Activated CD8-positive, alpha-beta memory T cell treated with anti-CD3 and anti-CD28 coated beads for 1 hour (primary cell): Measurements from ENCODE around the gene SAMD4A.
"Not testable (repeated sequence)": the region's sequence is repeated elsewhere in the genome, so short reads cannot be mapped to it uniquely, and the experiment has no call there.

Experiments used
- DNase-seq, 2 donors: peaks; one replicate each; pipeline ENCODE4 v3.0.0-alpha.2; 2020; ENCODE audit warnings: low read depth in 1 of 2; ENCODE audit errors: extremely low read depth in 1 of 2

SAMD4A gene

DNA sequence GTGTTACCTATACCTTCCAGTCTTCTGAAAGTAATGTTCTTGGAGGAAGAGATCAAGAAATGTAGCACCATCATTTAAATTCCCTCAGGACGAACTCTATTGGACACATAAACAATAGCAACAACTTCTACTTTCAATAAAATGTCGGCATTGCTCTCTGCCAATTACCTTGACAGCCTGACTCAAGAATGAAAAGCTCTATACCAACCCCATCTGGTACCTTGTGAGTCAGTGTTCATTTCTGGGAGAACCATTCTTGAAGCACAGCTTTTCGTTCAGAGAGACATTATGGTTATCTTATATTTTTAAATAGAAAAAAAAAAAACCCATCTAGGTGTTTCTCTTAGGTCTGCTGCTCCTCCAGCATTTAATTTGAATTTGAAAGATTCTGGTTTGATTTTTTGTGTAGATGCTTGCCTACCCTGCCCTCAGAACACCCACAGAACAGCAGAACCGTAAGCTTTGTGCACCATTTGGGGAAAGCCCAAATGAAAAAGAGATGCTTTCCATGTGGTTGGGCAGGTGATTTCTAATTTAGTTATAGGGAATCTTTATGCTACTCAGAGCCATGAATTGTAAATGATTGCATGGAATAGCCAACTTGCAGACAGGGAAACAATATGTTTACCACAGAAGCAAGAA lies 156.0 kb downstream of the SAMD4A start:
- no peak for DNase-seq

- no peak for DNase-seq
Measured at GRCh38 chr14:54724123-54724522, 157.2 kb downstream of the SAMD4A start.

- DNase-seq = no peak
Measured at GRCh38 chr14:54724676-54725325, 157.9 kb downstream of the SAMD4A start.

GRCh38 chr14:54725998-54726397 lies 159.1 kb downstream of the SAMD4A start:
- no peak for DNase-seq

- DNase-seq = no peak
Measured at GRCh38 chr14:54727929-54728328, 161.0 kb downstream of the SAMD4A start.

GRCh38 chr14:54728700-54729527 lies 162.0 kb downstream of the SAMD4A start:
- DNase-seq = no peak

- no peak for DNase-seq
Measured at GRCh38 chr14:54730156-54730961, 163.4 kb downstream of the SAMD4A start.

DNA sequence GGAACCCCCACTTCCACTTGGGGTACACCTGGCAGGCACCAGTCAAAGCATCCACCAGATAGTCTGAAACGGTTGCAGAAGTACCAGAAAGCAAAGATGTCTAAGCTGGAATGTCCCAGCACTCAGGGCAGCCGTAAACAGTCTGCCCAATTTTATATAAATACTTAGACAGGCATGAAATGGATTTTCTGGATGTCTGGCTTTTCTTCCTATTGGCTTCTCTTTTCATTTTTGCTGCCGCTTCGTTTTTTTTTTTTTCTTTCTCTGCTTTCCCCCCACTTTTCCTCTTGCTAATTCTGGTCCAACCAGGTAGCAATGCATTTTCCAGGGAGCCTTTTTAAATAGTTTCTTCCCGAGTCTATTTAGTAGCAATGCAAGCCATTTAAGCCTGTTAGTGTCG lies 168.0 kb downstream of the SAMD4A start:
- no peak for DNase-seq

DNA sequence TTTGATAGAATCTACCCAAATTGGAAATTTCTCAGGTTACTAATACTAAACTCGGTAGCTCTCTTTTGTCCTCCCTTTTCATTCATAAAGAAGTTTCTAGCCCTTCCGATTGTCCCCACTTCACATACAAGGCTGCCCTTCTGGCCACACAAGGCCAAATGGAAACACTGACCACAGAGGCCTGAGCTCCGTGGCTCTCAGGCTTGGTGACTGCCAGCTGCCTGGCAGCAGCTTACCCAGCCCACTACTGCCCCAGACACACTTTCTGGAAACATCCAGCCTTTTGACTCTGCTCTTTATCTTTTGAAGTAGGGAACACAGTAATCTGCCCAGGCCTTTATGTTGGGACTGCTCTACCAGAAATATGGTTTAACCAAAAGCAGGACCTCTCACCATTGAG lies 168.5 kb downstream of the SAMD4A start:
- DNase-seq = no peak

DNA sequence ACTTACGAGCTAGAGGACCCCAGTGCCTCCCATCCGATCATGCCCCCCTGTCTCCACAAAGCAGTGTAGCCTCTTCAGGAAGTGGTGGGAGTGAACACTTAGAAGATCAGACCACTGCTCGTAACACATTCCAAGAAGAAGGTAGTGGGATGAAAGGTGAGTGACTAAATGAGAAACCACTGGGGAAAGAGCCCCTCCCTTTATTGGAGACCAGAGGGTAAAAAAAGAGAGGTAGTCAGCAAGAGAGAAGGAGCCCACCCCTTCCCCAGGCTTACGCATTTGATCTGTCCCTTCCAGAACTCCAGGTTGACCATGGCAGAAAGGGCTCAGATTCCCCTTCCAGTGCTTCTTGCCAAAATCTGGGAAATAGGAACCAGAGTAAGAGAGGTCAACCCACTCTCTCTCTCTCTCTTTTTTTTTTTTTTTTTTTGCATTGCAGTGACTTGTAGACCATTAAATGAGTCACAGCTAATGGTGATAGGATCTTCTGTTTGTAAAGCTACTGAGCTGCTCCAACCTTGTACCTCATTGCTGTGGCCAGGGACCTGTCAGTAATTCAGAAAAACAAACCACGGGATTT lies 170.3 kb downstream of the SAMD4A start:
- DNase-seq = no peak

DNA sequence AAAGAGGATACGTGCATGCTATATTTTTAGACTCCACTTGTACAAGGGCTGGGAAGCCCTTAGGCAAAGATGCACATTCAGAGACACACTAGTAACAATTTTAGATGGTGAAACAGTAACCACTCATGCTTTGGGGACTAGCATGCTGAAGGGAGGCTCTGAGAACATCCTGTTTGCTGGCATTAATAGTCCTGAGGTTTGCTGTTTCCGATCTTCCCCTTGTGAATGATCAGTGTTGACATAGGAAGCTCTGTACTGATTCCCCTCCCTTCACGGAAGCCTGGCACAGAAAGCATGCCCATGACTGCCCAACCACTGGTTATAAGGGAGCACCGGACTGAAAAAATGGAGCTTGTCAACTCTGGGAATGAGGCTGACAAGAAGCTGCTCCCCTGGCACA lies 171.1 kb downstream of the SAMD4A start:
- no peak for DNase-seq

DNA sequence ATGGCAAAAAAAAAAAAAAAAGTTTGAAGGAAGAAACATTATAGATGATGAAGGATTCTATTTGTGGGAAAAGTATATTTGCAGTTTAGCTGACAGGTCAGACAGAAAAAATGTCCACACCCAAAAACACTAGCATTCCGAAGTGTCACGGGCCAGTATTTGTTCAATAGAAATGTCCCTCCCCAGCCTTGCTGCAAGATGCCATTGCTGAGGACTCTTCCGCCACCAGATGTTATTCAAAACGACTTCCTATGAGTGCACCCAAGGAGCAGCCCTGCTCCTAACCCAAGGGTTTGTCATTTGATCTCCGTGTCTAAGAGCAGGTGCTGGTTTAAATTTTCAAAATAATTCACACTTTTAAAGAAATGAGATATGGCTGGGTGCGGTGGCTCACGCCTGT lies 172.6 kb downstream of the SAMD4A start:
- no peak for DNase-seq

DNA sequence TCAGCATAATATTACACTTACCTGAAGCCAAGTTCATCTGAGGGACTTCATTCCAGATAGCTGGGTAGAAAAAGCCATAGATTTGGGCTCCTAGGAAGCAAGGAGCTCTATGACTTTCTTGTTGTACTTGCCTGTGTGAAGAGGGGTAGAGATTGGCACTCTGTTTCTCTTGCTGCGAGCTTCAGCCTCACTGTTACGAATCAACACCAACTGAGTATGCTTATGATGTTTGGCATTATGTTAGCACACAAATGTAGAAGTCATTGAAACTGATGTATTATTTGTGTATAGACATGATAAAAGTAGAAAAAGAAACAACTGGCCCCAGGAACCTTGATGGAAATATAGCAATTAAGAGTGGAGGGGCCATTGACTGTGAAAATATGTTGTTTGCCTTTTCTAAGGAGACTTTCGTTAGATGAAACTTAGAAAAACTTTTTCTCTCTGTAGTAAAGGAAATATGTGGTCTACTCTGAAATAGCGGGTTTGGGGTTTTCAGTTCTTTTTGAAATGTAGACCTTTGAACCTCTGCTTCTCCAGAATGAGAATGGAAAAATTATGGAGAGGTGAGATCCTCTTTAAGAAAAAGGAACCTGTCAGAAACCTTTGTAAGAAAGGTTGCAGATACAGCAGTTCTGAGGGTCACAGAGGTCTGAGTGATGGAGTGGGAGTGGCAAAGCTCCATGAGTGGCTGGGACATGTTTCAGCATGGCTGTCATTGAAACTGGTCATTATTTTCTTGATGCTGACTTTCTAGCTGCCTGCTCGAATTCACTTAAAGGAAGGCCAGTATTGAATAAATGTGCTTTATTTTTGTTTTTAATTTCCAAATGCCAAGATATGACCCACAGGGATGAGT lies 175.8 kb downstream of the SAMD4A start:
- DNase-seq = no peak

DNA sequence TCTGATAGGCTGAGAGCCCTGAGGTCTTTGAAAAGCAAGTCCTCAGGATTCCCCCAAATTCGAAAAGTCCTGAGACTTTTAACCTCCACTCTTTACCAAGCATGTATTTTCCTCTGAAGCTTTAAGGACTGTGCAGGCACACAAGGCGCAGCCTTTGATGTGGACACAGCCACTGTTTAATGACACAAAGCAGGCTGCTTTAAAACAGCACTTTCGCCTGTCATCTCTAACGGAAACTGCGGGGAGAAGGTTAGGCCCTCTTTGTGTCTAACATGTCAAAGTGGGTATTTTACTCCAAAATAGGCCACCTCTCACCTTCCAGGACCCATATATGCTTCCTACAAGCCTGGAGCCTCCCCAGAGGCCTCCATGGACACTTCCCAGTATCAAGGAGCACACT lies 176.5 kb downstream of the SAMD4A start:
- DNase-seq = no peak

GRCh38 chr14:54746019-54746418 lies 179.1 kb downstream of the SAMD4A start:
- DNase-seq = no peak

DNA sequence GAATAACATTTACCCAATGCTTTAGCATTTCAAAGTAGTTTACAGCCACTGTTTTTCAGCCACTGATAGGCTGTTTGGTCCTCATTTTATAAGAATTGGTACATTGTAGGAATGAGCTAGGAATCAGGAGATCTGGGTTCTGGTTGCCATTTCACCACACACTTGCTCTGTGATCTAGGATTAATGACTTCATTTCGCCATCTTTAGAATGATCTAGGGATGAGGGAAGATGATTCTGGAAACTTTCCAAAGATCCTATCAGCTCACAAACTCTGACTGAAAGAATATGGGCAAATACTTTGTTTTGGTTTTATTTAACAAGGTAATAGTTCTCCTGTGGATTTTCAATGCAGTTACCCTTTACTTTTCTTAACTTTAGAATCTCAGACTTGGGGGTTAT lies 180.7 kb downstream of the SAMD4A start:
- DNase-seq = no peak

DNA sequence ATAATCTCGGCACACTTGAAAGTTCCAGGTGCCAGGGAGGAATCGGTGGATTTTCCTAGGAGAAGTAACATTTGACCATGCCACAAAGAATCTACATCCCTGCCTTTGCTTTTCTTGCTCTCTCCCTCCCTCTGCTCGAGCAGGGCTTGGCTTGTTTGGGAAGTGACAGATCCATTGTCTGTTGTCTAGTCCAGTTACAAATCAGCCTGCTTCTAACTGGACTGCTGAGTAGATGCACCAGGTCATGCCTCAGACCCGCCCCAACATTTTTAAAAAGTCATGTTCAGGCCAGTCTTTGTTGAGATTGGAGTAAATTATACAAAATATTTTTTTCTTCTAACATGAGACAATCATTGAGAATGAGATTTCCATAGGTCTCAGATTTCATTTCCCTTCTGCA lies 182.3 kb downstream of the SAMD4A start:
- DNase-seq = no peak

DNA sequence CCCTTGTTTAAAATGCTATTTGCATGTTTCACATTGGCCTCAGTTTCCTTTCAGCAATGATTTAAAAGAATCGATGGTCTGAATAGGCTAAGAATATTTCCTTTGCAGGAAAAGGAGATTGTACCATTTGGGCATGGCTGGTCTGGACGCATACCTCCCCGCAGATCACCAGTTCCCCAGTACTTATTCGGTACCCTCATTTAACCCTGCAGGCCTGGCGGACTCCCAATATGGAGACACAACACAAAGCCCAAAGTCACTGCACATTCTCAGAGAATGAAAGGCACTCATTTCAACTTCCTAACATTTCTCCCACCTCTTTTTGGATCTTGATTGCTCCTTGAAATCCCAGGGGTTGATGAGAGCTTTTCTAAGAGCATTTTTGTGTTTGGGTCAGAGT lies 182.8 kb downstream of the SAMD4A start:
- no peak for DNase-seq

DNA sequence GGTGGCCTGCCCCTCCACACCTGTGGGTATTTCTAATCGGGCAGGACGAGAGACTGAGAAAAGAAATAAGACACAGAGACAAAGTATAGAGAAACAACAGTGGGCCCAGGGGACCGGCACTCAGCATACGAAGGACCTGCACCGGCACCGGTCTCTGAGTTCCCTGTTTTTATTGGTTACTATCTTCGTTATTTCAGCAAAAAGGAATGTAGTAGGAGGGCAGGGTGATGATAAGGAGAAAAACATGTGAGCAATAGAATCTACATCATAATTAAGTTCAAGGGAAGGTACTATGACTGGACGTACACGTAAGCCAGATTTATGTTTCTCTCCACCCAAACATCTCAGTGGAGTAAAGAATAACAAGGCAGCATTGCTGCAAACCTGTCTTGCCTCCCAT lies 185.7 kb downstream of the SAMD4A start:
- not testable (repeated sequence) for DNase-seq

DNA sequence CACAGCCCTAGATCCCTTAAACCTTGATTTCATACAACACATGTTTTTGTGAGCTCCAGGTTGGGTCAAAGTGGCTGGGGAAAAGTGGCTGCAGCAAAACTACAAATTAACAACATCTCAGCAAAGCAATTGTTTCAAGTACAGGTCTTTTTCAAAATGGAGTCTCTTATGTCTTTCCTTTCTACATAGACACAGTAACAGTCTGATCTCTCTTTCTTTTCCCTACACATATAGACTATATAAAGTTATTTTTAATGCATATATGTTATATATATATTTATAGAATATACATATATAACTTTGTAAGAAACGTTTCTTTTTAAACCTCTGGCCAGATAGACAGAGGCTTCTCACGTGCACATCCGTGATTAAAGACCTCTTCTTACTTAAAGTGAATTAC lies 186.5 kb downstream of the SAMD4A start:
- DNase-seq = not testable (repeated sequence)
